Left ventricle myocardium superior (tissue), 1 donor: ENCODE measurements around the gene RANBP9. TPM values are rescaled to one million over a fixed set of nuclear protein-coding genes. Genes with fewer than 3 reads are reported as not detected.

Experiments
- ATAC-seq: fragments of 200-7000 bp; cut with Tn5 transposase; one replicate; pipeline ENCODE4 v1.9.1; 2020; ENCODE audit warnings: mild to moderate bottlenecking, moderate library complexity
- DNase-seq: peaks from one replicate; pipeline ENCODE4 v3.0.0-alpha.2; 2020
- intact Hi-C: fragments of 100-400 bp; cut with micrococcal nuclease; formaldehyde crosslinking; loops from one replicate; pipeline ENCODE4 v1.11.0; 2022
- total RNA-seq: library from RNA; stranded (reverse); fragmentation: NEBNext Ultra II Directional; extraction: Animal tissue kit (Norgen Biotek cat#: 25700); gene quantifications from one replicate; pipeline ENCODE4 v1.2.1, GENCODE V29; 2021
- donor health status: DM: no; HTN: yes; CAD: no; lungs with severe emphysema.

Gene RANBP9
- total RNA-seq, 1 donor from 2014 or later: 31.9 TPM

- no peak for DNase-seq
- ATAC-seq: no peak
- intact Hi-C loops: no loop called here
Measured at GRCh38 chr6:13715444-13715883, 3.8 kb upstream of the RANBP9 start.

GRCh38 chr6:13712599-13712898 is 914 bp upstream of the RANBP9 start:
- ATAC-seq: peak; percentile 9
- intact Hi-C loops: no loop called here
- no peak for DNase-seq

GRCh38 chr6:13711324-13711732 is 307 bp downstream of the RANBP9 start:
- ATAC-seq: peak; percentile 38
- intact Hi-C loops: no loop called here
- DNase-seq: no peak

GRCh38 chr6:13710552-13711323 is 897 bp downstream of the RANBP9 start:
- ATAC-seq (peak; percentile 13), DNase-seq (peak; percentile 62)
- intact Hi-C loops: no loop called here

- intact Hi-C loops: no loop called here
- DNase-seq: no peak
- no peak for ATAC-seq
Measured at GRCh38 chr6:13709689-13710551, 1.7 kb downstream of the RANBP9 start.

GRCh38 chr6:13708736-13709135 is 2.9 kb downstream of the RANBP9 start:
- DNase-seq (no peak), ATAC-seq (no peak)
- intact Hi-C loops: no loop called here

GRCh38 chr6:13703496-13703895 is 8.1 kb downstream of the RANBP9 start:
- ATAC-seq (no peak), DNase-seq (no peak)
- intact Hi-C loops: no loop called here

GRCh38 chr6:13702809-13703302 is 8.8 kb downstream of the RANBP9 start:
- intact Hi-C loops: no loop called here
- no peak for ATAC-seq
- no peak for DNase-seq

- DNase-seq (no peak), ATAC-seq (no peak)
- intact Hi-C loops: no loop called here
Measured at GRCh38 chr6:13700232-13700631, 11.4 kb downstream of the RANBP9 start.

- DNase-seq: no peak
- intact Hi-C loops: no loop called here
- no peak for ATAC-seq
Measured at GRCh38 chr6:13698715-13699114, 12.9 kb downstream of the RANBP9 start.

- DNase-seq: no peak
- intact Hi-C loops: no loop called here
Measured at GRCh38 chr6:13697857-13698256, 13.8 kb downstream of the RANBP9 start.

GRCh38 chr6:13696226-13696625 is 15.4 kb downstream of the RANBP9 start:
- no peak for ATAC-seq
- intact Hi-C loops: no loop called here
- DNase-seq: no peak

More at GRCh38 chr6:13697857-13698256, 13.8 kb downstream of the RANBP9 start:
- no peak for ATAC-seq

- ATAC-seq: no peak
- intact Hi-C loops: no loop called here
- DNase-seq: no peak
Measured at GRCh38 chr6:13695252-13695651, 16.4 kb downstream of the RANBP9 start.

- ATAC-seq: peak; percentile 17
- intact Hi-C loops: no loop called here
- DNase-seq: no peak
Measured at GRCh38 chr6:13694562-13694961, 17.1 kb downstream of the RANBP9 start.

GRCh38 chr6:13689511-13690256 is 22.0 kb downstream of the RANBP9 start:
- DNase-seq (no peak), ATAC-seq (no peak)
- intact Hi-C loops: no loop called here

- intact Hi-C loops: no loop called here
- DNase-seq: no peak
- ATAC-seq: no peak
Measured at GRCh38 chr6:13688692-13689196, 22.9 kb downstream of the RANBP9 start.

- intact Hi-C loops: no loop called here
- ATAC-seq: no peak
Measured at GRCh38 chr6:13687917-13688351, 23.7 kb downstream of the RANBP9 start.

GRCh38 chr6:13684855-13685254 is 26.8 kb downstream of the RANBP9 start:
- ATAC-seq (no peak), DNase-seq (no peak)
- intact Hi-C loops: no loop called here

More at GRCh38 chr6:13687917-13688351, 23.7 kb downstream of the RANBP9 start:
- DNase-seq: no peak

GRCh38 chr6:13683038-13683437 is 28.6 kb downstream of the RANBP9 start:
- DNase-seq (no peak), ATAC-seq (no peak)
- intact Hi-C loops: no loop called here
